HEK293 (cell line): ENCODE data around the gene TM7SF2.

Experiments
- RBAK ChIP-seq: fragments of 450-650 bp; formaldehyde crosslinking; IDR thresholded peaks from 2 replicates; pipeline ENCODE4 v1.5.1; 2016; ENCODE audit warnings: missing biosample characterization, missing genetic modification characterization
- SCRT2 ChIP-seq: fragments of 450-650 bp; formaldehyde crosslinking; IDR thresholded peaks from 2 replicates; pipeline ENCODE4 v1.5.1; 2016; ENCODE audit warnings: missing biosample characterization, missing genetic modification characterization
- ZBTB1 ChIP-seq: fragments of 450-650 bp; formaldehyde crosslinking; IDR thresholded peaks from 2 replicates; pipeline ENCODE4 v1.5.1; 2016; ENCODE audit warnings: missing biosample characterization, missing genetic modification characterization
- ZNF157 ChIP-seq: fragments of 450-650 bp; formaldehyde crosslinking; IDR thresholded peaks from 2 replicates; pipeline ENCODE4 v1.5.1; 2016; ENCODE audit warnings: missing biosample characterization, missing genetic modification characterization
- ZNF202 ChIP-seq: fragments of 450-650 bp; formaldehyde crosslinking; IDR thresholded peaks from 2 replicates; pipeline ENCODE4 v1.5.1; 2016; ENCODE audit warnings: missing biosample characterization, missing genetic modification characterization, borderline replicate concordance
- ZNF510 ChIP-seq: fragments of 450-650 bp; formaldehyde crosslinking; IDR thresholded peaks from 2 replicates; pipeline ENCODE4 v1.5.1; 2018; ENCODE audit warnings: mild to moderate bottlenecking, missing genetic modification characterization, missing biosample characterization; ENCODE audit not compliant: insufficient replicate concordance
- ZNF549 ChIP-seq: fragments of 450-650 bp; IDR thresholded peaks from 2 replicates; pipeline ENCODE4 v1.5.1; 2018; ENCODE audit warnings: missing biosample characterization, missing genetic modification characterization, mild to moderate bottlenecking, inconsistent platforms, moderate library complexity
- ZNF621 ChIP-seq: fragments of 450-650 bp; formaldehyde crosslinking; IDR thresholded peaks from 2 replicates; pipeline ENCODE4 v1.5.1; 2017; ENCODE audit warnings: missing biosample characterization, missing genetic modification characterization
- TF ChIP-seq, protein P1 (sequence below): fragments of 450-650 bp; formaldehyde crosslinking; IDR thresholded peaks from 2 replicates; pipeline ENCODE4 v1.5.1; 2016; ENCODE audit warnings: missing biosample characterization, missing genetic modification characterization, low read depth
- TF ChIP-seq, protein P2 (sequence below): fragments of 450-650 bp; formaldehyde crosslinking; IDR thresholded peaks from 2 replicates; pipeline ENCODE4 v1.5.1; 2016; ENCODE audit warnings: missing biosample characterization, missing genetic modification characterization
- TF ChIP-seq, protein P3 (sequence below): fragments of 450-650 bp; formaldehyde crosslinking; IDR thresholded peaks from 2 replicates; pipeline ENCODE4 v1.5.1; 2016; ENCODE audit warnings: missing biosample characterization, missing genetic modification characterization

DNA sequence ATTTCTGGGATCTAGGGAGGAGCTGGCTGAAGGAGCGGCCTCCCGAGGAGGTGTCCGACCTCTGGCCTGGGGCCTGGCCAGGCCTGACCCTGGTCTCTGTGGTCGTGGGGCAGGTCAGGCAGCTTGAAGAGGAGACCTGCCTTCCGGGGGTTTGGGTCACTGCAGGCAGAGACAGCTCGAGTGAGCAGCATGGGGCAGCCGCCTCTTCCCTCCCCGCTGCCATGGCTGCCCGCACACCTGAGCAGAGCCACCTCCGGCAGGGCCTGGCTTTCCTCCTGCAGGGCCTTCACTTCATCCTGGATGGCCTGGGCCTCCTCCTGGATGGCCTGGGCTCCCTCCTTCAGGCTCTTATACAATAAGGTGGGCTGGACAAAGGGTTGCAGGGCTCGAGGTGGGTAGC is 45.4 kb upstream of the TM7SF2 start:
- no peak for TF ChIP-seq ZBTB1 (tag by site-specific recombination)
- no peak for TF ChIP-seq ZNF510 (tag by site-specific recombination)
- TF ChIP-seq, protein P1, sequence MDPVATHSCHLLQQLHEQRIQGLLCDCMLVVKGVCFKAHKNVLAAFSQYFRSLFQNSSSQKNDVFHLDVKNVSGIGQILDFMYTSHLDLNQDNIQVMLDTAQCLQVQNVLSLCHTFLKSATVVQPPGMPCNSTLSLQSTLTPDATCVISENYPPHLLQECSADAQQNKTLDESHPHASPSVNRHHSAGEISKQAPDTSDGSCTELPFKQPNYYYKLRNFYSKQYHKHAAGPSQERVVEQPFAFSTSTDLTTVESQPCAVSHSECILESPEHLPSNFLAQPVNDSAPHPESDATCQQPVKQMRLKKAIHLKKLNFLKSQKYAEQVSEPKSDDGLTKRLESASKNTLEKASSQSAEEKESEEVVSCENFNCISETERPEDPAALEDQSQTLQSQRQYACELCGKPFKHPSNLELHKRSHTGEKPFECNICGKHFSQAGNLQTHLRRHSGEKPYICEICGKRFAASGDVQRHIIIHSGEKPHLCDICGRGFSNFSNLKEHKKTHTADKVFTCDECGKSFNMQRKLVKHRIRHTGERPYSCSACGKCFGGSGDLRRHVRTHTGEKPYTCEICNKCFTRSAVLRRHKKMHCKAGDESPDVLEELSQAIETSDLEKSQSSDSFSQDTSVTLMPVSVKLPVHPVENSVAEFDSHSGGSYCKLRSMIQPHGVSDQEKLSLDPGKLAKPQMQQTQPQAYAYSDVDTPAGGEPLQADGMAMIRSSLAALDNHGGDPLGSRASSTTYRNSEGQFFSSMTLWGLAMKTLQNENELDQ = no peak
- TF ChIP-seq RBAK (tag by site-specific recombination) = no peak
- TF ChIP-seq, protein P2, sequence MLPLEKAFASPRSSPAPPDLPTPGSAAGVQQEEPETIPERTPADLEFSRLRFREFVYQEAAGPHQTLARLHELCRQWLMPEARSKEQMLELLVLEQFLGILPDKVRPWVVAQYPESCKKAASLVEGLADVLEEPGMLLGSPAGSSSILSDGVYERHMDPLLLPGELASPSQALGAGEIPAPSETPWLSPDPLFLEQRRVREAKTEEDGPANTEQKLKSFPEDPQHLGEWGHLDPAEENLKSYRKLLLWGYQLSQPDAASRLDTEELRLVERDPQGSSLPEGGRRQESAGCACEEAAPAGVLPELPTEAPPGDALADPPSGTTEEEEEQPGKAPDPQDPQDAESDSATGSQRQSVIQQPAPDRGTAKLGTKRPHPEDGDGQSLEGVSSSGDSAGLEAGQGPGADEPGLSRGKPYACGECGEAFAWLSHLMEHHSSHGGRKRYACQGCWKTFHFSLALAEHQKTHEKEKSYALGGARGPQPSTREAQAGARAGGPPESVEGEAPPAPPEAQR (tag by site-specific recombination) = no peak
- TF ChIP-seq ZNF202 (tag by site-specific recombination) = no peak
- no peak for TF ChIP-seq ZNF621 (tag by site-specific recombination)
- TF ChIP-seq, protein P3, sequence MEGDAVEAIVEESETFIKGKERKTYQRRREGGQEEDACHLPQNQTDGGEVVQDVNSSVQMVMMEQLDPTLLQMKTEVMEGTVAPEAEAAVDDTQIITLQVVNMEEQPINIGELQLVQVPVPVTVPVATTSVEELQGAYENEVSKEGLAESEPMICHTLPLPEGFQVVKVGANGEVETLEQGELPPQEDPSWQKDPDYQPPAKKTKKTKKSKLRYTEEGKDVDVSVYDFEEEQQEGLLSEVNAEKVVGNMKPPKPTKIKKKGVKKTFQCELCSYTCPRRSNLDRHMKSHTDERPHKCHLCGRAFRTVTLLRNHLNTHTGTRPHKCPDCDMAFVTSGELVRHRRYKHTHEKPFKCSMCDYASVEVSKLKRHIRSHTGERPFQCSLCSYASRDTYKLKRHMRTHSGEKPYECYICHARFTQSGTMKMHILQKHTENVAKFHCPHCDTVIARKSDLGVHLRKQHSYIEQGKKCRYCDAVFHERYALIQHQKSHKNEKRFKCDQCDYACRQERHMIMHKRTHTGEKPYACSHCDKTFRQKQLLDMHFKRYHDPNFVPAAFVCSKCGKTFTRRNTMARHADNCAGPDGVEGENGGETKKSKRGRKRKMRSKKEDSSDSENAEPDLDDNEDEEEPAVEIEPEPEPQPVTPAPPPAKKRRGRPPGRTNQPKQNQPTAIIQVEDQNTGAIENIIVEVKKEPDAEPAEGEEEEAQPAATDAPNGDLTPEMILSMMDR = no peak
- TF ChIP-seq SCRT2 (tag by site-specific recombination) = no peak
- no peak for TF ChIP-seq ZNF549 (tag by site-specific recombination)
- no peak for TF ChIP-seq ZNF157 (tag by site-specific recombination)
